HepG2 (cell line): ENCODE measurements around the gene CTBP1. TPM values are rescaled to one million over a fixed set of nuclear protein-coding genes. Genes with fewer than 3 reads are reported as not detected.

Experiments
- FOXP4 ChIP-seq: sonication (generic); formaldehyde crosslinking; IDR thresholded peaks from 2 replicates; pipeline ENCODE4 v1.4.0; 2020; ENCODE audit warnings: missing genetic modification reagents
- JUND ChIP-seq: sonication (generic); formaldehyde crosslinking; IDR thresholded peaks from 2 replicates; pipeline ENCODE4 v1.8.0; 2022; ENCODE audit warnings: mild to moderate bottlenecking, missing genetic modification reagents
- REST ChIP-seq, 2 experiments: IDR thresholded peaks; 2 replicates each; pipeline ENCODE4 v1.6.1; 2011 to 2012; ENCODE audit warnings: low read length in 2 of 2, borderline replicate concordance in 1 of 2, low read depth in 1 of 2, mild to moderate bottlenecking in 1 of 2, moderate library complexity in 1 of 2
- STAT5B ChIP-seq: sonication (generic); formaldehyde crosslinking; IDR thresholded peaks from 2 replicates; pipeline ENCODE4 v1.4.0; 2020; ENCODE audit warnings: missing genetic modification reagents
- TERF1 ChIP-seq: sonication (generic); formaldehyde crosslinking; IDR thresholded peaks from 2 replicates; pipeline ENCODE4 v1.8.0; 2022; ENCODE audit warnings: mild to moderate bottlenecking, missing genetic modification reagents, moderate library complexity
- UBTF ChIP-seq: sonication (generic); formaldehyde crosslinking; IDR thresholded peaks from 2 replicates; pipeline ENCODE4 v1.4.0; 2020; ENCODE audit warnings: mild to moderate bottlenecking, missing genetic modification reagents
- ZBTB38 ChIP-seq: sonication (generic); formaldehyde crosslinking; IDR thresholded peaks from 2 replicates; pipeline ENCODE4 v1.5.1; 2020; ENCODE audit warnings: mild to moderate bottlenecking, missing genetic modification reagents
- ZBTB39 ChIP-seq: sonication (generic); formaldehyde crosslinking; IDR thresholded peaks from 2 replicates; pipeline ENCODE4 v1.5.0; 2020; ENCODE audit warnings: missing genetic modification reagents
- ZBTB43 ChIP-seq: sonication (generic); formaldehyde crosslinking; conservative IDR thresholded peaks from 2 replicates; pipeline ENCODE4 v1.4.0; 2020; ENCODE audit warnings: missing genetic modification reagents
- ZBTB7B ChIP-seq: sonication (generic); formaldehyde crosslinking; IDR thresholded peaks from 2 replicates; pipeline ENCODE4 v1.4.0; 2020; ENCODE audit warnings: missing genetic modification reagents
- polyA plus RNA-seq, 8 experiments: library from polyadenylated mRNA; depleted of rRNA in 3 of 8; stranded (reverse) in 7 of 8; unstranded in 1 of 8; fragments of >200 nt; fragmentation: Illumina TruSeq in 4 of 8; extraction: Trizol in 4 of 8; gene quantifications; 2 replicates each; pipeline versions ENCODE4 v1.2.1 to v1.2.3, GENCODE V29; 2011 to 2016; ENCODE audit warnings: low read depth in 4 of 8, missing spikeins in 1 of 8, mixed read lengths in 1 of 8; ENCODE audit not compliant: insufficient read depth in 1 of 8
- total RNA-seq, 5 experiments: library from RNA; depleted of rRNA; stranded (reverse); fragments of >200 nt; fragmentation: Illumina TruSeq; extraction: Trizol; gene quantifications; 2 replicates each; pipeline ENCODE4 v1.2.3, GENCODE V29; 2016; ENCODE audit warnings: low read depth in 1 of 5
- TF ChIP-seq, protein P1 (sequence below): sonication (generic); formaldehyde crosslinking; IDR thresholded peaks from 2 replicates; pipeline ENCODE4 v1.4.0; 2020; ENCODE audit warnings: missing genetic modification reagents

Gene CTBP1
- total and polyA plus RNA-seq, 2 of the 13 experiments (the other 11 are each of a cell fraction or from before 2014, with no cell fraction given), result 78.5 to 112 TPM

GRCh38 chr4:1249731-1250526 is 999 bp upstream of the CTBP1 start (continued):
- TF ChIP-seq, protein P1, sequence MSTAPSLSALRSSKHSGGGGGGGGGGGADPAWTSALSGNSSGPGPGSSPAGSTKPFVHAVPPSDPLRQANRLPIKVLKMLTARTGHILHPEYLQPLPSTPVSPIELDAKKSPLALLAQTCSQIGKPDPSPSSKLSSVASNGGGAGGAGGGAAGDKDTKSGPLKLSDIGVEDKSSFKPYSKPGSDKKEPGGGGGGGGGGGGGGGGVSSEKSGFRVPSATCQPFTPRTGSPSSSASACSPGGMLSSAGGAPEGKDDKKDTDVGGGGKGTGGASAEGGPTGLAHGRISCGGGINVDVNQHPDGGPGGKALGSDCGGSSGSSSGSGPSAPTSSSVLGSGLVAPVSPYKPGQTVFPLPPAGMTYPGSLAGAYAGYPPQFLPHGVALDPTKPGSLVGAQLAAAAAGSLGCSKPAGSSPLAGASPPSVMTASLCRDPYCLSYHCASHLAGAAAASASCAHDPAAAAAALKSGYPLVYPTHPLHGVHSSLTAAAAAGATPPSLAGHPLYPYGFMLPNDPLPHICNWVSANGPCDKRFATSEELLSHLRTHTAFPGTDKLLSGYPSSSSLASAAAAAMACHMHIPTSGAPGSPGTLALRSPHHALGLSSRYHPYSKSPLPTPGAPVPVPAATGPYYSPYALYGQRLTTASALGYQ (CRISPR knock-in tag), result 0 out of 2 replicates have a peak, but pooled peaks have one; percentile 45
- TF ChIP-seq TERF1 (CRISPR knock-in tag) (0 out of 2 replicates have a peak, but pooled peaks have one; percentile 67), ZBTB43 (CRISPR knock-in tag) (peak; percentile 21; the same call in 1 of the 2 replicates), ZBTB7B (CRISPR knock-in tag) (0 out of 2 replicates have a peak, but pooled peaks have one; percentile 16), FOXP4 (0 out of 2 replicates have a peak, but pooled peaks have one; percentile 13), JUND (CRISPR knock-in tag) (no peak), REST (IDR thresholded peaks at IDR 0.05; ENCODE audit: borderline replicate concordance in 1 of 2, low read depth in 1 of 2, low read length in 2 of 2) (0 out of 4 replicates have a peak, but pooled peaks of 1 of the 2 experiments have one; percentile 8), UBTF (CRISPR knock-in tag) (peak; percentile 65), ZBTB39 (no peak), ZBTB38 (CRISPR knock-in tag) (peak; percentile 54), STAT5B (CRISPR knock-in tag) (no peak)
